Thyroid gland (tissue), 4 donors: ENCODE data around the gene SPINDOC.

Source experiments
- CTCF ChIP-seq, 6 experiments: fragments of 200-600 bp in 3 of 6; fragments of 450-650 bp in 3 of 6; sonication (generic) in 3 of 6; IDR thresholded peaks; one replicate each; pipeline ENCODE4 v1.5.1; 2016 to 2019; ENCODE audit warnings: antibody characterized with exemption in 6 of 6, mild to moderate bottlenecking in 2 of 6, inconsistent platforms in 1 of 6, moderate library complexity in 1 of 6
- POLR2A ChIP-seq, 2 donors: fragments of 450-650 bp; IDR thresholded peaks; one replicate each; pipeline ENCODE4 v1.6.1; 2017; ENCODE audit warnings: antibody characterized with exemption in 2 of 2, mild to moderate bottlenecking in 2 of 2, moderate library complexity in 1 of 2

GRCh38 chr11:63851364-63851763, 38.1 kb downstream of the SPINDOC start:
- TF ChIP-seq CTCF (IDR thresholded peaks at IDR 0.05) = no peak
- no peak for TF ChIP-seq POLR2A (IDR thresholded peaks at IDR 0.05)
